Coronary artery (tissue), 2 donors: Measurements from ENCODE around the gene SLC20A1.
"Not testable (repeated sequence)": the region's sequence is repeated elsewhere in the genome, so short reads cannot be mapped to it uniquely, and the experiment has no call there.

Source experiments
- DNase-seq: peaks from one replicate; pipeline ENCODE4 v3.0.0-alpha.2; 2017; ENCODE audit warnings: low spot score
- H3K27ac ChIP-seq, 2 donors: fragments of 200-600 bp; sonication (generic); one replicate each; pipeline ENCODE4 v1.5.1; 2016 to 2019
- H3K4me3 ChIP-seq: fragments of 200-600 bp; sonication (generic); 2 replicates; pipeline ENCODE4 v1.5.1; 2016; ENCODE audit warnings: mild to moderate bottlenecking, moderate library complexity
- TF ChIP-seq, protein P1 (sequence below): fragments of 200-600 bp; sonication (generic); IDR thresholded peaks from one replicate; pipeline ENCODE4 v1.5.1; 2019; ENCODE audit warnings: antibody characterized with exemption

The SLC20A1 gene

DNA sequence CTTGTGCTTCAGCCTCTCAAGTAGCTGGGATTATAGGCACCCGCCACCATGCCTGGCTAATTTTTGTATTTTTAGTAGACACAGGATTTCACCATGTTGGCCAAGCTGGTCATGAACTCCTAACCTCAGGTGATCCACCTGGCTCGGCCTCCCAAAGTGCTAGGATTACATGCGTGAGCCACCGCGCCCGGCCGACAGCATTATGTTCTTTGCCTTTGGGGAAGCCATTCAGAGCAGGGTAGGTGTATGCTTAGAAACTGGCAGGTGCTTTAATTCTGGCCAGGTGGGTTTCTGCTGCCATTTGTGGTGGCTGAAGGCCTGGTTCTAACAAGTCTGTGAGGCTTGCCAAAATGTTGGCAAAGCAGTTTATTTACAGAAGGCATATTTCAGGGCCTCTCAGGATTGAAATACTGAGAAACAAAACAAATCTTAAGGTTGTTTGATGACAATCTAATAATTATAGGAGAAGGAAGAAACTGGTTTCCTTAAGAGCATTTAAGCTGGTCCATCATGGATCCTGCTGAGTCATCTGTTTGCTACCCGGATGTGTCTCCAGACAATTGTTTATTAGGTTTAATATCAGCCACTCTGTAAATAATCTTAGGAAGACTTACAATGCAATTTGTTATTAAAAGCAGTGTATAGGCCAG lies 16.0 kb downstream of the SLC20A1 start:
- H3K27ac ChIP-seq: no peak overlapping the region
- H3K4me3 ChIP-seq: no peak overlapping the region
- DNase-seq: no peak
- TF ChIP-seq, protein P1, sequence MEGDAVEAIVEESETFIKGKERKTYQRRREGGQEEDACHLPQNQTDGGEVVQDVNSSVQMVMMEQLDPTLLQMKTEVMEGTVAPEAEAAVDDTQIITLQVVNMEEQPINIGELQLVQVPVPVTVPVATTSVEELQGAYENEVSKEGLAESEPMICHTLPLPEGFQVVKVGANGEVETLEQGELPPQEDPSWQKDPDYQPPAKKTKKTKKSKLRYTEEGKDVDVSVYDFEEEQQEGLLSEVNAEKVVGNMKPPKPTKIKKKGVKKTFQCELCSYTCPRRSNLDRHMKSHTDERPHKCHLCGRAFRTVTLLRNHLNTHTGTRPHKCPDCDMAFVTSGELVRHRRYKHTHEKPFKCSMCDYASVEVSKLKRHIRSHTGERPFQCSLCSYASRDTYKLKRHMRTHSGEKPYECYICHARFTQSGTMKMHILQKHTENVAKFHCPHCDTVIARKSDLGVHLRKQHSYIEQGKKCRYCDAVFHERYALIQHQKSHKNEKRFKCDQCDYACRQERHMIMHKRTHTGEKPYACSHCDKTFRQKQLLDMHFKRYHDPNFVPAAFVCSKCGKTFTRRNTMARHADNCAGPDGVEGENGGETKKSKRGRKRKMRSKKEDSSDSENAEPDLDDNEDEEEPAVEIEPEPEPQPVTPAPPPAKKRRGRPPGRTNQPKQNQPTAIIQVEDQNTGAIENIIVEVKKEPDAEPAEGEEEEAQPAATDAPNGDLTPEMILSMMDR: no peak

GRCh38 chr2:112662704-112663103 lies 17.0 kb downstream of the SLC20A1 start:
- Histone ChIP-seq H3K27ac (no peak overlapping the region), H3K4me3 (no peak overlapping the region)
- no peak for DNase-seq
- TF ChIP-seq, protein P1: no peak

GRCh38 chr2:112664689-112665088 lies 18.9 kb downstream of the SLC20A1 start:
- TF ChIP-seq, protein P1: no peak
- no peak overlapping the region for H3K27ac ChIP-seq
- no peak overlapping the region for H3K4me3 ChIP-seq
- DNase-seq: no peak

GRCh38 chr2:112665113-112665780 lies 19.5 kb downstream of the SLC20A1 start:
- DNase-seq: no peak
- no peak overlapping the region for H3K27ac ChIP-seq
- TF ChIP-seq, protein P1: no peak

DNA sequence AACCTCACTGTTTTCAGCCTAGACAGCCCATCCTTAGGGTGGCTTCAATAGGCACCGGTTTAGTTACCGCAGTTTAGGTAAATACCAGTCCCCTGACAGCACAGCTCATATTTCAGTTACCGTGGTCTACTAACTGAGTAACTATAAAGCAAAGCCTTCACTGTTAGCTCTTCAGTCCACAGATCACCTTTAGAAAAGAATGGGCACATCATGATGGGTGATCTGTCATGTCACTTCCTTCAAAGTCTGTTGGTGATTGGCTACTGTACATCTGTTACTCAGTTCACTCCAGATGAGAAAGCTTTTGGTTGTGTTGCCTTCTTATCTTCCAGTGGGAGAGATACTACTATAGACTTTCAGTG lies 21.0 kb downstream of the SLC20A1 start:
- H3K4me3 ChIP-seq: no peak overlapping the region
- TF ChIP-seq, protein P1: no peak
- H3K27ac ChIP-seq: no peak overlapping the region
- DNase-seq: no peak

More at GRCh38 chr2:112665113-112665780, 19.5 kb downstream of the SLC20A1 start:
- no peak overlapping the region for H3K4me3 ChIP-seq

DNA sequence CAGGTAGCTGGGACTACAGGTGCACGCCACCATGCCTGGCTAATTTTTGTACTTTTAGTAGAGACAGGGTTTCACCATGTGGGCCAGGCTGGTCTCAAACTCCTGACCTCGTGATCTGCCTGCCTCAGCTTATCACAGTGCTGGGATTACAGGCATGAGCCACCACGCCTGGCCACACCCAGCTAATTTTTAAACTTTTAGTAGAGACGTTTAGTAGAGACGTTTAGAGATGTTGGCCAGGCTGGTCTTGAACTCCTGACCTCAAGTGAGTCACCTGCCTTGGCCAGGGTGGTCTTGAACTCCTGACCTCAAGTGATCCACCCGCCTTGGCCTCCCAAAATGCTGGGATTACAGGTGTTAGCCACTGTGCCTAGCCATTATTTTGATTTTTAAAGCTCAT lies 21.8 kb downstream of the SLC20A1 start:
- DNase-seq, H3K4me3 ChIP-seq, H3K27ac ChIP-seq: not testable (repeated sequence)

- DNase-seq: no peak
- TF ChIP-seq, protein P1: no peak
- Histone ChIP-seq H3K27ac (no peak overlapping the region), H3K4me3 (no peak overlapping the region)
Observed at GRCh38 chr2:112669667-112670066, 23.9 kb downstream of the SLC20A1 start.
